AG09319 (cell line): Measurements from ENCODE around the gene TSEN2.
"Not testable (repeated sequence)": the region's sequence is repeated elsewhere in the genome, so short reads cannot be mapped to it uniquely, and the experiment has no call there.

Experiments used
- DNase-seq: peaks from one replicate; pipeline ENCODE4 v3.0.0-alpha.2; 2010; ENCODE audit warnings: low read depth; ENCODE audit errors: extremely low read depth
- CTCF ChIP-seq: IDR thresholded peaks from 2 replicates; pipeline ENCODE4 v1.5.1; 2011; ENCODE audit warnings: low read depth, mild to moderate bottlenecking, inconsistent platforms, low read length, moderate library complexity

The TSEN2 gene

GRCh38 chr3:12522721-12523120 lies 38.4 kb downstream of the TSEN2 start:
- no peak for DNase-seq
- no peak for TF ChIP-seq CTCF

- no peak for TF ChIP-seq CTCF
- DNase-seq, result no peak
Observed at GRCh38 chr3:12527757-12528143, 43.5 kb downstream of the TSEN2 start.

- no peak for TF ChIP-seq CTCF
- DNase-seq, result no peak
Observed at GRCh38 chr3:12532182-12532581, 47.9 kb downstream of the TSEN2 start.

- DNase-seq, result no peak
- peak; percentile 25 for TF ChIP-seq CTCF
Observed at GRCh38 chr3:12536423-12536822, 52.1 kb downstream of the TSEN2 start.

GRCh38 chr3:12541625-12542024 lies 57.3 kb downstream of the TSEN2 start:
- DNase-seq, result no peak
- peak; percentile 3; the same call in 1 of the 2 replicates for TF ChIP-seq CTCF

- DNase-seq, result not testable (repeated sequence)
Observed at GRCh38 chr3:12543497-12543896, 59.2 kb downstream of the TSEN2 start.

- TF ChIP-seq CTCF, result no peak
- DNase-seq, result no peak
Observed at GRCh38 chr3:12544652-12545472, 60.6 kb downstream of the TSEN2 start.

- TF ChIP-seq CTCF, result no peak
- no peak for DNase-seq
Observed at GRCh38 chr3:12545473-12545791, 61.2 kb downstream of the TSEN2 start, which contains the start of gene MKRN2OS. Gene MKRN2OS (minus strand): TSS chr3:12545499. CDS start chr3:12545464, 35 bp downstream.
